ENCODE results near the gene RBM7. TPM values are rescaled to one million over a fixed set of nuclear protein-coding genes. Genes with fewer than 3 reads are reported as not detected.

RBM7 gene
- total RNA-seq, 1 experiment from 2014 or later, result 27.9 TPM

DNA sequence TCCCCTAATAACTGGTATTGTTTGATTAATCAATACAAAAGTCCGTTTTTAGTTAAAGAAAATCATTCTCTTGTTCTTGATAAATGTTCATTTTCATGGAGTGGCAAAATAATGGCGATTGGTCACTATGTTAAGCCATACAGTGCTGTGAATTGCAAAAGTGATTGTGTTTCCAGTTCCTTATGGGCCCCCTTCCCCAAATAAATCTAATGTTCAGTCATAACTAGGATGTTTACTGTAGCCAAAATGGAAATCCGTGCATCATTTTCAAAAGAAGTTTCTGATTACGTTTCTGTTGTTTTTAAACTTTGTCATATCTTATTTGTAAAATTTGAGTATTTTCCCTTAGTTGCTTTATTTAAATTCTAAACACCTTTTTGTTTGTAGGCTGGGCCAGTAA, 845 bp downstream of the RBM7 start:
- Histone ChIP-seq H3K27me3 (ENCODE audit: insufficient read depth, low read length) (no peaks in the 10 kb centered on the region), H3K36me3 (ENCODE audit: control insufficient read depth in 1 of 2, insufficient read depth in 2 of 2, low read length in 2 of 2) (peaks cover 7 to 12% of the 10 kb centered on the region in 2 experiments; a peak in 3 of 4 replicates), H3K79me2 (ENCODE audit: insufficient read depth, low read length) (peaks cover 76% of the 10 kb centered on the region), H3K4me3 (replicated peaks in 1 of 2; ENCODE audit: low read depth in 1 of 2, low read length in 2 of 2) (peak overlapping the region; percentile 71 to 86), H3K9me2 (ENCODE audit: insufficient read depth) (no peaks in the 10 kb centered on the region), H3K4me1 (ENCODE audit: control insufficient read depth in 1 of 2, insufficient read depth in 2 of 2, low read length in 2 of 2) (peaks cover 0 to 14% of the 10 kb centered on the region in 2 experiments; a peak in 2 of 4 replicates), H3K27ac (ENCODE audit: low read depth, low read length) (peak overlapping the region; percentile 94; the same call in 1 of the 2 replicates), H3K9me3 (ENCODE audit: control insufficient read depth in 1 of 2, insufficient read depth in 1 of 2, low read depth in 1 of 2, low read length in 2 of 2) (no peaks in the 10 kb centered on the region), H4K20me1 (ENCODE audit: insufficient read depth) (0 out of 2 replicates have a peak, but pooled peaks cover 3% of the 10 kb centered on the region), H3K9ac (ENCODE audit: low read length) (peak overlapping the region; percentile 95), H3K4me2 (ENCODE audit: low read length) (peak overlapping the region; percentile 89), H2AFZ (ENCODE audit: low read depth, low read length, poor library complexity, severe bottlenecking) (no peak overlapping the region)
- intact Hi-C loops (cut with micrococcal nuclease), result loop anchor here (5.0 kb wide), 1 partner anchor 529 kb away; no protein-coding TSS in a partner anchor
- no peak for TF ChIP-seq SP1 (IDR thresholded peaks at IDR 0.05; ENCODE audit: low read depth)
- no peak for TF ChIP-seq ZFX (IDR thresholded peaks at IDR 0.05)
- TF ChIP-seq SIN3A (IDR thresholded peaks at IDR 0.05; ENCODE audit: low read depth), result no peak
- no peak for TF ChIP-seq EZH2 (IDR thresholded peaks at IDR 0.05)
- TF ChIP-seq ZBTB33 (IDR thresholded peaks at IDR 0.05; ENCODE audit: extremely low read depth, insufficient replicate concordance, low read length), result no peak
- TF ChIP-seq, protein P1, sequence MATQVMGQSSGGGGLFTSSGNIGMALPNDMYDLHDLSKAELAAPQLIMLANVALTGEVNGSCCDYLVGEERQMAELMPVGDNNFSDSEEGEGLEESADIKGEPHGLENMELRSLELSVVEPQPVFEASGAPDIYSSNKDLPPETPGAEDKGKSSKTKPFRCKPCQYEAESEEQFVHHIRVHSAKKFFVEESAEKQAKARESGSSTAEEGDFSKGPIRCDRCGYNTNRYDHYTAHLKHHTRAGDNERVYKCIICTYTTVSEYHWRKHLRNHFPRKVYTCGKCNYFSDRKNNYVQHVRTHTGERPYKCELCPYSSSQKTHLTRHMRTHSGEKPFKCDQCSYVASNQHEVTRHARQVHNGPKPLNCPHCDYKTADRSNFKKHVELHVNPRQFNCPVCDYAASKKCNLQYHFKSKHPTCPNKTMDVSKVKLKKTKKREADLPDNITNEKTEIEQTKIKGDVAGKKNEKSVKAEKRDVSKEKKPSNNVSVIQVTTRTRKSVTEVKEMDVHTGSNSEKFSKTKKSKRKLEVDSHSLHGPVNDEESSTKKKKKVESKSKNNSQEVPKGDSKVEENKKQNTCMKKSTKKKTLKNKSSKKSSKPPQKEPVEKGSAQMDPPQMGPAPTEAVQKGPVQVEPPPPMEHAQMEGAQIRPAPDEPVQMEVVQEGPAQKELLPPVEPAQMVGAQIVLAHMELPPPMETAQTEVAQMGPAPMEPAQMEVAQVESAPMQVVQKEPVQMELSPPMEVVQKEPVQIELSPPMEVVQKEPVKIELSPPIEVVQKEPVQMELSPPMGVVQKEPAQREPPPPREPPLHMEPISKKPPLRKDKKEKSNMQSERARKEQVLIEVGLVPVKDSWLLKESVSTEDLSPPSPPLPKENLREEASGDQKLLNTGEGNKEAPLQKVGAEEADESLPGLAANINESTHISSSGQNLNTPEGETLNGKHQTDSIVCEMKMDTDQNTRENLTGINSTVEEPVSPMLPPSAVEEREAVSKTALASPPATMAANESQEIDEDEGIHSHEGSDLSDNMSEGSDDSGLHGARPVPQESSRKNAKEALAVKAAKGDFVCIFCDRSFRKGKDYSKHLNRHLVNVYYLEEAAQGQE (IDR thresholded peaks at IDR 0.05; ENCODE audit: low read depth), result no peak
- no peak for TF ChIP-seq ZNF274 (IDR thresholded peaks at IDR 0.05; ENCODE audit: low read depth, low read length)
- DNase-seq (ENCODE audit: low read depth, low spot score) (no peak), ATAC-seq (no peak)
- CTCF ChIA-PET, result no interaction called here
- BruUV-seq (replicated peaks), result no TSS peak
- POLR2A ChIA-PET, result no interaction called here
- RAD21 ChIA-PET (ENCODE audit: low non-redundant PET in 1 of 2, low total read pairs in 2 of 2, uncharacterized antibody in 2 of 2, unreplicated experiment in 2 of 2), result no interaction called here

Measured in HCT116 (cell line).